MV-4-11 (cell line): Measurements from ENCODE around the gene FAM163A.
"Not testable (repeated sequence)": the region's sequence is repeated elsewhere in the genome, so short reads cannot be mapped to it uniquely, and the experiment has no call there.

Experiments
- DNase-seq: peaks from one replicate; lab custom pipeline; 2025; lab: John Stamatoyannopoulos, UW

Gene FAM163A

DNA sequence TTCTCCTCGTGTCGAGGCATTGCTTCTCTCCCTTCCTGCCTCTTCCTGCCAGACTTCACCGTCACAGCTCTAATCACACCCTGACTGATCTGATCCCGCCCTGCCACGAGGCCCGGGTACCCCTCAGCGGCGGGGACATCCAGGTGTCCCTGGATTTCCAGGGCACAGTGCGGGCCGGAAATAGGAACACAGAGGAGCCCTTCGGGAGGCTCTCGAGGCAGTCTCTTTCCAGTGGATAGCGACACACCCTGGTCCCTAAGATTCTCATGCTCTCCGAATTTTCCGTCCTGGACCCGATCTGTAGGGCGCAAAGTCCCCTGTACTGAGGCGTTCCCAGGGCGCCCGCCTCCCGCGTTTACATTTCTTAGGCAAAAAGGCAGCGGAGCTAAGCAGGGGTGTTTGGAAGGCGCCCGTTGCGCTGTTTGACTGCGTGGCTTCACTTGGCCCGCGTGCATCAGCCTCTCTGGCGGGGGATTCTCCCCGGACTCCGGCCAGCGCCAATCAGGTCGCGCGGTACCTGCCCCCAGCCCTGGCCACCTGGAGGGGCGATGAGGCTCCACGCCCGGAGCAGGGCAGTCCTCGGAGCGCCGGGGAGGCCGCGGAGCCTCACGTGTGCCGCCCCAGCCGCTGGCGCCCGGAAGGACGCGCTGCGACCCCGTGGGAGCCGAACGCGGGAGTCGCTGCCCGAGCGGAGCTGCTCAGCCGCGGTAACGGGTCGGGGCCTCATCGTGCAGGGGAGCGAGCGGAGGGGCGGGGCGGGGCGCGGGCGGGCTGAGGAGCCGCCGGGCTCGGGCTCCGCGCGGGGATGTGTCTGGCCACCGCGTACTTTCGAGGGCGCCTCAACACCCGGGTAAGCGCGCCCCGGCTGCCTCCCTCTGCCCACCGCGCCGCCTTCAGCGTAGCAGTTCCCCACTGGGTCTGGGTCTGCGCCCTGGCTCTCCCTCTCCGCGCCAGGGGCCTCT lies at the start of gene FAM163A:
FAM163A (plus strand) TSS at position 575 of the 962 bp plus-strand sequence. CDS start 69,807 bp downstream, outside the sequence.
- DNase-seq: no peak

DNA sequence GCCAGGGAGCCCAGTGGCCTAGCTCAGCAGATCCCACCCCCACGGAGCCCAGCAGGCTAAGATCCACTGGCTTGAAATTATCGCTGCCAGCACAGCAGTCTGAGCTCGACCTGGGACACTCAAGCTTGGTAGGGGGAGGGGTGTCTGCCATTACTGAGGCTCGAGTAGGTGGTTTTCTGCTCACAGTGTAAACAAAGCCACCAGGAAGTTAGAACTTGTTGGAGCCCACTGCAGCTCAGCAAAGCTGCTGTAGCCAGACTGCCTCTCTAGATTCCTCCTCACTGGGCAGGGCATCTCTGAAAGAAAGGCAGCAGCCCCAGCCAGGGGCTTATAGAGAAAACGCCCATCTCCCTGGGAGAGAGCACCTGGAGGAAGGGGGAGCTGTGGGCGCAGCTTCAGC lies 48.6 kb upstream of the FAM163A start:
- not testable (repeated sequence) for DNase-seq

DNA sequence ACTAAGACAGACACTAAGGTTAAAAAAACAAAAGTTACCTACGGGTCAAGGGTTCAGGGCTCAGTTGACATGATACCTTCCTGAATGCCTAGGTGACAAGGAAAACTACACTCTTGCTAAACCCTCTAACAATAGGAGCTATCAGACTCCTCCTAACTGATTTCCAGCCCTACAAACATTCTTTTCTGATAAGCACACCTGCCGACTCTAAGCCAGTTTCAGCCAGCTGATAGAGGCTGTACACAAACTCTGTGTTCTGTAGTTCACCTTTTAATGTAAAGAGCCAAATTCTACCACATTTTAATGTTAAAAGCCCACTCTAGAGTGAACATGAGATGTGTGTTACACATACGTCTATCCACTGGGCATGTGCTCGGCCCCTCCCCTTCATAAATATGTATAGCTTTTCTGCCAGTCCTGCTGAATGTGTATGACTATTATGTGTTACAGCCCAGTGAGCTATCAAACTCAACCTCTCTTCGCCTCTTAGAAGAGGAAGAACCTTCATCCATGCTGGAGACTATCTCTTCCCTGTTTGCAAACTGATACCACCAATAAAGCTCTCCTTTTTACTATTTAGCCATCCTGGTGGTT lies 40.0 kb upstream of the FAM163A start:
- no peak for DNase-seq

DNA sequence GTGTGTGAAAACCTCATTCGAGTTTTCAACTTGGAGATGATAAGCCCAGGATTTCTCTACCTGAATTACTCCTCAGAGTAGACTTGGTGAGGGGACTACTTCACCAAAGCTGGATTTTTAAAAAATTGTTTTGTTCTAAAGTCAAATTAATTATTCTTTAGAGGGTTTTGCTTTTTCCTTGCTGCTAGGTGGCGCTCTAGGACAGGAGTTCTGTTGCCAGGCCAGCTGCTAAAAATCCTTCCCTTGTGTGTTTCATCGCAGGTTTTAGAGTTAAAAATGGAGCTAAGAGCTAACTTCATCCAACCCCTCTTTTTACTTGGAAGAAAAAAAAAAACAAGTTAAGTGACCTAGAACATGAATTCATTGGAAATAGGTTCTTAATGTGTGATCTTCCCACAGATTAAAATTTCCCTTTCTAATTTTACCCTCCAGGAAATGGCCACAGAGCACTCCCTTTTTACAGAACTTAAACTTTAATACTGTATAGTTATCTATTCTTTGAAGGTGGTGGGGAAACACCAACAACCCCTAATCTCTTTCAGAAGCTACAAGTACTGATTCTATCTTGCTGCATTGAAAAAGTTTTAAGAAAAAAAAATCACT lies 36.7 kb upstream of the FAM163A start:
- peak; percentile 47 for DNase-seq

DNA sequence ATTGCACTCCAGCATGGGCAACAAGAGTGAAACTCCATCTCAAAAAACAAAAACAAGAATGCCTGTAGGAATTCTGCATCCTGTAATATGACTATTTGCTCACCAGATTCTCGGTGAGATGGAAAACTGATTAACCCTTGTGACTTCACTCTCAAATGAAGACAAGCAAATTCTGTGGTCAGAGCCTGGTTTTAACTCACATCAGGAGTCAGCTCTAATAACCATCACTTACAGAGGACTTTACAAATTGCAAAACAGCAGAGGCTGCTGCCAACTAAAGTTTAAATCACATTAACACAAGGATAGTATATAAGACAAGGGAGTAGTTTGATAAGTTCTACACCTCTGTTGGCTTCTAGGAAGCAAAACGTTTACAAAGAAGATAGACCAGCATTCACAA lies 35.7 kb upstream of the FAM163A start:
- no peak for DNase-seq

DNA sequence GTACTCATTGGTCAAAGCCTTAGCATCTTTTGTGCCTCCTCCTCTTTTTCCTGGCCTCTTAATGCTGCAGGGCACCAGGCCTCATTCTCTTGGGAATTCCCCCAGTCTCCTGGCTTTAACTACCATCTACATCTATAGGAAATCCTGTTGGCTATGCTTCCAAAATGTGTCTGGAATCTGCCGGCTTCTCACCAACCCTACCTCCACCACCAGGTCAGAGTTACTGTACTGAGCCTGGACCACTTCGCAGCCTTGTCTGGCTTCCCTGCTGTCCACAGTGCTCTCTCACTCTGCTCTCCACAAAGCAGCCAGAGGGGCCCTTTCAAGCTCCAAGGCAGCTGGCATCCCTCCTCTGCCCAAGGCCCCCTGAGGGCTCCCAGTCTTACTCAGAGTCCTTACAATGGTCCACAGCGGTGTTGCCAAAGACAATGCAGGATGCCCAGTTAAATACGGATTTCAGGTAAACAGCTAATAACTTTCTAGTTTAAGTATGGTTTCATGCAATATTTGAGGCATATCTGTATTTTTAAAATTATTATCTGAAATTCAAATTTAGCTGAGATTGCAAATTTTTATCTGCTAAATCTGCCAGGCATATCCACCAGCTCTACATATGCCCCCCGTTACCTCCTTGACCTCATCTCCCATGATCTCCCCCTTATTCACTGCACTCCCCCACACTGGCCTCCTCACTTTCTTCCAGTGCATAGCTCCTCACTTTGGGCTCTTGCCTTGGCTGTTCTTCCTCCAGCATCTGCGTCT lies 34.5 kb upstream of the FAM163A start:
- DNase-seq: no peak

DNA sequence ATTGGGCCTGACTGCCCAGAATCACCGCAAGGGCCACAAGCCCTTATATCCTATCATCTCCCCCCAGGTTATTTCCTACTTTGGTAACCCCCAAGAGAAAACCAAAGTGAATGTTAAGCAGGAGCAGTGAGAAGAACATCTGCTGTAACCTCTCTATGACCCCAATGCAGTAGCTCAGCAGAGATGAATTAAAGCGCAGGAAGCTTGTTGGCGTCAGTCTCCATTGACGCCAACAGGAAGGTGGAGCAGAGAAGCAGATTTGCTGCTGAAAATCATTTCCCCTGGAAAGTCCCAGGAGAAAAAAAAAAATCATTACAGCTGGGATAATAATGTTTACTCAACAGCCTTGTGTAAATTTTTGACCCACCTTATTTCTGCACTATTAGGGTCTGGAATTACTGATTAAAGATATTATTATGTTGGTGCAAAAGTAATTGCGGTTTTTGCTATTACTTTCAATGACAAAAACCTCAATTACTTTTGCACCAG lies 33.2 kb upstream of the FAM163A start:
- DNase-seq: no peak

DNA sequence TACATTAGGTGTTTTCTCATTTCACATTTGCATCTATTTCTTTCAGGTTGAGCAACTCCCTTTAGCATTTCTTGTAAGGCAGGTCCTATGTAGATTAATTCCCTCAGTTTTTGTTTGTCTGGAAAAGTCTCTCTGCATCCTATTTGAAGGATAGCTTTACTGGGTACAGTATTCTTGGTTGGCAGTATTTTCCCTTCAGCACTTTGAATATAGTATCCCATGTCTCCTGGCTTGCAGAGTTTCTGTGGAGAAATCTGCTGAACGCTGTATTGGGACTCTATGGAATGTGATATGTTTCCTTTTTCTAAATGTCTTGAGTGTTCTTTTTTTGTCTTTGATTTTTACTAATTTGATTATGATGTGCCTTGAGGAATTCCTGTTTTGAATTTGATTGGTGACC lies 28.9 kb upstream of the FAM163A start:
- no peak for DNase-seq

DNA sequence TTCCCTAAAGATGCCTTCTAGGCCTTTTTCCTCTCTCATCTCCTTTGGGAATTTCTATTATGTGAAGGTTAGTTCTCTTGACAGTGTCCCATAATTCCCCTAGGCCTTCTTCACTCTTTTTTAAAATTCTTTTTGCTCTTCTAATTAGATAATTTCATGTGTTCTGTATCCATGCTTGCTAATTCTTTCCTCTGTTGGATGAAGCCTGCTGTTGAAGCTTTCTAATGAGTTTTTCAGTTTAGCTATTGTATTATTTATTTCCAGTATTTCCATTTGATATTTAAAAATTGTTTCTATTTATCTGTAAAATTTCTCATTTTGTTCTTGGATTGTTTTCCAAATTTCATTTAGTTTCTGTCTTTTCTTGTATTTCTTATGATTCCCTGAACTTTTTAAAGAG lies 28.5 kb upstream of the FAM163A start:
- no peak for DNase-seq

DNA sequence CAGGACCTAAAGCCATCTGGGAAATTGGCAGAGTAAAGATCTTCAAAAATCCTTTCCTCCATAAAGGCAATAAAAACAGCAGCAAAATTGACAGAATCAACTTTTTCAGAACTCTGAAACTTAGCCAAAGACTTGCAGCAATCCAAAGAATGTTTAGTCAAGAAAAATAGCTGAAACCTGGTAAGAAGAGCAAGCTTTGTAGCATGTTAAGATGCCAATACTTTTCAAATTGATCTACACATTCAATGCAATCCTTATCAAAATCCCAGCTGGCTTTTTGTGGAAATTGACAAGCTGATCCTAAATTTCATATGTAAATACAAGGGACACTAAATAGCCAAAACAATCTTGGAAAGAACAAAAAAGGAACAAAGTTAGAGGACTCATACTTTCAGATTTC lies 23.8 kb upstream of the FAM163A start:
- DNase-seq: no peak

DNA sequence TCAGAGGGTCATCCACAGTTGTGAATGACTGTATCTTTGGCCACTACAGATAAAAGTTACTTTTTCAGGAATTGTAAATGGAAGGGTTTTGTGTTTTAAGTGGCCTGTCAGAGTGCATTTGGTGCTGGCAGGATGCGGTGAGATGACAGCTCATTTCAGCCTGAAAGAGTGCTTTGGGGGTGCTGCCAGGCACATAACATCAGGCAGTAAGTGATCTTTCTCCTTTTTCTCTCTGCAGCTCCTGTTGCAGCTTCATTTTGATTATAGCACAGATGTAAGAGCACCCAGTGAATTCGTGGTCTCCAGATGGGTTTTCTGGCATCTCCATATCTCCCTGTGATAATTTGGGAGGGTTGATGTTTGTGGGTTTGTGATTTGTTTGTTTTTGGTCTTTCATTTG lies 14.8 kb upstream of the FAM163A start:
- no peak for DNase-seq

DNA sequence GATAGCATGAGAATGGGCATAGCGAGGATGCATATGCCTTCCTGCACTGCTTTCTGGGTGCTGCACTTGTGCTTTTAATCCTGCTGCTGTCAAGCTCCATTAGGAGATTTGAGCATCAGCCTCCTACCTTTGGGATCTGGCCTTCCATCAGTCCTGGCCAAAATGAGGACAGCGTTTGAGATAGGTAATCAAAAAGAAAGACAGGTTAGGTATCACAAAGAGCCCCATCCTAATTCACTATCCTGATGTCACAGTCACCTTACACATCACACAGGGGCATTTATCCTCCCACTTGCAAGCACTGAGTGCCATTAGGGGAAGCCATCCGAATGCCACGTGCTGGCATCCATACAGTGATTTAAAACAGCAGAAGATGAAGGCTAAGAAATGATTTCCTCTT lies 13.2 kb upstream of the FAM163A start:
- no peak for DNase-seq

DNA sequence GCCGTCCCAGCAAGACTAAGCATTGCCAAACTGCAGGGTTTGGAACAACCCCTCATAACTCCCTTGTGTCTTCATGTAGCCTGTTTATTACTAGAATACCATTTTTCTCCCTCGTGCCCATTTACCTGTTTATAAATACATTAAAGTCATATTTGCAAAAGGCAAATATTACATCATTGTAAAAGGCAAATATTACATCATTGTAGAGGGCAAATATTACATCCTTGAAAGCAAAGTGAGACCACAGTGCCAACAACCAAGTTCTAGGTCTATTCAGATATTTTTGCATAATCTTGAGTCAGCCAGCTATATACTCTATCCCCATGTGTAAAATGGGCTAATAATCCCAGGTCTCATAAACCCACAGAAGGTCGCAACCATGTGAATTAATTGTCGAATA lies 11.4 kb upstream of the FAM163A start:
- no peak for DNase-seq

DNA sequence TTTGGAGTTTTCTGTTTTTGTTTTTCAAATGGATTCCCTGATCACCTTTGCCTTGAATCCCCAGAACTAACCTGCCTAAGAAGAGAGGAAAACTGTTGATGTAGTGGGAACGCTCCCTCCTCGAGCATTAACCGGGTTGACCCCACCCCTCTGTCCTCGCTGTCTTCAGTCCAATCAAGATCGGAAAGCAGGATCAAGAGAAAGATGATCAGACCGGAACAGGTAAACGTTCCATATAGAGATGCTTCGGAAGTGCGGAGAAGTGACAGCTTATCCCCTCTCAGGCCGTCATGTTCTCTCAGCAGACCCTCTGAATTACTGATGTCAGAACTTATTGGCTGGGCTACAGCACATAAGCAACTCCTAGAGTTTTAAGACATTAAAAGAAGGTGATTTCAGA lies 800 bp upstream of the FAM163A start:
- DNase-seq: no peak

DNA sequence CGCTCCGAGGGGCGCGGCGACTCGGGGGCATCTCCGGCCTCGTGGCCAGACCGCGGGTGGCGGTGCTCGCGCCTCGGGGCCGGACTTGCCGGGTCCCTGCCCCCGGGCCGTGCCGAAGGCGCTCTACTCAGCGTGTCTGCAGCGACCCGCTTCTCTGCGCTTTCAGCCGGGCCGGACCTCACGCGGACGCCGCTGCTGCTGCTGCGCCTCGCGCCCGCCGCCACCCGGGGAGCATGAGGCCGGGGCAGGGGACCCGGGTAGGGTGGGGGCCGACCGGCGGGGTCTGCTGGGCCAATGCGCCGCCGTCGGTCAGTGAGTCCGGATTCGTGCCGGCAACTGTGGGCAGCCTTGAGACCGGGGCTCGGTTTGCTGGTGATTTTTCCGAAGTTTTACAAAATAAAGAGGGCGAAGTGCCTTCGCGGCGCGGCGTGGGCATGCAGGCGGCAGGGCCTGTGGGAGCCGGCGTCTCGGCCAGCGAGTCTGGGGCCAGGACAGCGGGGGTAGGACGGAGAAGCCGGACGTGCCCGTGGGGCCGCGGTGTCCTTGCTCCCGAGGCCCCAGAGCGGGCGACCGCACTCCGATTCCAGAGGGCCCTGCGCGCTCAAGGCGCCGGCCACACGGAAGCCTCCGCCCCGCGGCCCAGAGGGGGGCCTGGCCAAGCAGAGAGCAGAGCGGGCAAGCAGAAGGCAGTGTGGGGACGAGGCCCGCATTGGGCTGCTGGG lies 749 bp downstream of the FAM163A start:
- no peak for DNase-seq

DNA sequence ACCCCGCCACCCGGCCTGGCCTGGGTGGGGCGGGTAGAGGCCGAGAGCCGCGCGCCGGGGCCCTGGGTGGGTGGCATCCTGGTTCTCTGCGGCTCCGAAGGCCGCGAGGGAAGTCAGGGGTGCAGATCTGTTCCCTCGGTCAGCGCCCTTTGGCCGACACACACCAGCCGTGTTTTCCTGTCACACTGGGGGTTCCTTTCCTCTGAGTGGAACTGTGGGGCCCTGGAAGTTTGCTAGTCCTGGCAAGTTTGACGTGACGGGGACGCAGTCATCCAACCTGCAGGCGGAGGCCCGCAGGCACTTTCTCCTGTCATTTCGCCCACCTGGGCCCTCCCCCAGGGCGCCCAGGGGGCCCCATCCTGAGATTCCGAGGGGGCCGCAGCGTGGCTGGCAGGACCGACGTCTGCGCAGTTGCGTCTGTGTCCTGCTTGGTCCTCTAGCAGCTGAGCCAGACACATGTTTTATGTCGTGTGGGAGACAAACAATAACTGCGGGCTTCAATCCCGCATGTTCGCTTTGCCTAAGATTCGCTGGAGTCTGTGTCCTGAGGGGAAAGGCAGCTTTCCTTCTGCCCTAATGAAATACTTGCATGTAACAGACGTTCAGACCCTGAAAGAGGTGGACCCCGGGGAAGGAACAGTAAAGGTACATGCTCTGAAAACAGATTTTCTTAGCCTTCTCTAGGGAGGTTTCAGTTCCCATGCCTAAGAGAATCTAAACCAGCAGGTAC lies 1.5 kb downstream of the FAM163A start:
- no peak for DNase-seq

DNA sequence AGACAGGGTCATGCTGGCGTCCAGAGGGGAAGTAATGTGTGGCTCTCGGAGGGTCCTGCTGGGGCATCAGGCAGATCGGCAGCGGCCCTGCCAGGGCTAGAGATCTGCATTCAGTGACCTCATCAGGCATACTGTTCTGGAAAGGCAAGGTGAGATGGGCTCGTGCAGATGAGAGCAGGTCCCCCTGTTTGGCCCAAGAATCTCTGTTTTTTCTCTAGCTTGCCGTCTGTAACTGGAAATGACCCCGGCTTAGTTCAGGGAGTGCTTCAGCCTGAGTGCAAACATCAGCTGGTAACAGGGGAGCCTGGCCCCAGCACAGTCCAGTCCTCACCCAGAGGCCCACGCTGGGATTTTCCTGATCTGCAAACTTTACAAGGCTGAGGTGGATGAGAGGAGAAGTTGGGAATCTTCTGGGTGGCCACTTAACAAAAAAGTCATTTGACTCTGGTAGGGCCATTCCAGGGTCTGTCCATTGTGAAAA lies 2.1 kb downstream of the FAM163A start:
- DNase-seq: no peak

DNA sequence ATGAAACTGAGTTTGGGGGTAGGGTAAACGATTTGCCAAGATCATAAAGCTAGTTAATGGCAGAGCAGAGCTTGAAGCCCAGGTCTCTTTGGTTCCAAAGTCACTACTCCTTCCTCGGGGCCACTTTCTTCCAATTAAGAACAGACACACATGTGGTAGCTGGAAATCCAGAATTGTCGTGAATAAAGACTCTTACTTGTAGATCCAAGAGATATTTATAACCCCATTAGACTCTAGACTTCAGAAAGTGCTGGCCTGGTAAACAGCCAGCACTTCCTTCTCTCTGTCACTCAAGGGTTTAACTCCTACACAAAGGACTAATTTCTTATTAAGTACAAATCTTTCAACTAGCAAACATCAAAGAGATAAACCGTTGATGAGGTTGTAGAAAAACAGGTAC lies 2.7 kb downstream of the FAM163A start:
- DNase-seq: no peak

DNA sequence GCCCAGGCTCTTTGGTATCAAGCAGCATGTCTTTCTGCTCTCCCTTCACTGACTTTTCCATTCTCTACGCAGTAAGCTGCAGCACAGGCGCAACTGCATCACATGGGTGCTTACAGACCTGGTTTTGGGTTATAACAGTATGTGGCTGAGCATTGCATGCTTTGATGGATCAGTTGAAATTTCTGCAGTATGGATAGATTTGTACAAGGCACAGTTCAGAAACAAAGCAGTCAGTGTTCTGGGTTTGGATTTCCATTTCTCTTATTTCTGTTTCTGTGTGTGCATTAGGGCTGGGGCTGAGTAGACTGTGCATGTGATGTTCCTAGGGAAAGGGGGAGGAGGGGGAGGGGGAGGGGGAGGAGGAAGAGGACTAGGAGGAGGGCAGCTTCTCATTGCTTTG lies 4.5 kb downstream of the FAM163A start:
- DNase-seq: no peak

DNA sequence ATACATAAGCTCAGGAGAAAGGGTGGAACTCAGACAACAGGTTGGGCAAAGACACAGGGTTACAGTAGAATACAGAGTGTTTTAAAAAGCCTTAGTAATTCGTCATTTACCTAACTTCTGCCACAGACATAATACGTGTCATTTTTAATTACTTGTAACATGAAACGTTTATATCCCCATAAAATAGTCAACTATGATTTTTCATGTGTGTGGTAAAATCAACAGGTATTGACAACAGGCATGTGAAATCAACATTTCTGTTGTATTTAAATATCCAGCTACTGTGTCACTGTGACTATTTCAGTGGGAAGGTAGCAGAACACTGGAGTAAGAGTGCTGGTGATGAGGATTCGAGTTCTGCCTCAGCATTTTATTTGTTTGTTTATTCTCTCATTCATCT lies 5.7 kb downstream of the FAM163A start:
- DNase-seq: no peak

DNA sequence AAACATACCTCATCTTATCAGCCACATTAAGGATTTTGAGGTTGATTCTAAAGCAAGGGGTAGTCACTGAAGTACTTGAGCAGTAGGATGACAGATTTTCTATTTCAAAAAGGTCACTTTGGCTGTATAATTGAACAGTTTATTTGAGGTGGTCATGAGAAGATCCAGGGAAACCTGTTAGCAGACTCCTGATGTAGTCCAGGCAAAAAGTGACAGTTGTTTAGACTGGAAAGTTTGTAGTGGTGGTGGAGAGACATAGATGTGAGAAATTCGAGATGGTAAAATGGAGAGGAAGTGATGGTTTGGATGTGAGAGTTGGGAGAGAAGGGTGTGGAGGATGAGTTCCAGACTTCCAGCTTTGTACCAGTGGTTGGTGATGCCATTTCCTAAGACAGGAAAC lies 7.5 kb downstream of the FAM163A start:
- DNase-seq: no peak
